GM19395 (cell line): ENCODE data around the gene SYNDIG1L.
"Not testable (repeated sequence)": the region's sequence is repeated elsewhere in the genome, so short reads cannot be mapped to it uniquely, and the experiment has no call there.

ENCODE experiments used
- ATAC-seq: cut with Tn5 transposase; IDR thresholded peaks from one replicate; pipeline ENCODE4 v1.9.1; 2021; ENCODE audit warnings: mild to moderate bottlenecking, moderate library complexity; ENCODE audit not compliant: unreplicated experiment

The SYNDIG1L gene

GRCh38 chr14:74403619-74404417 is 22.2 kb downstream of the SYNDIG1L start:
- ATAC-seq: no peak

GRCh38 chr14:74402401-74403251 is 23.4 kb downstream of the SYNDIG1L start:
- ATAC-seq: no peak

- ATAC-seq: peak; percentile 88
Measured at GRCh38 chr14:74401504-74402241, 24.3 kb downstream of the SYNDIG1L start.

- peak; percentile 3 for ATAC-seq
Measured at GRCh38 chr14:74400919-74401503, 25.0 kb downstream of the SYNDIG1L start.

GRCh38 chr14:74400031-74400685 is 25.9 kb downstream of the SYNDIG1L start:
- ATAC-seq: no peak

- ATAC-seq: no peak
Measured at GRCh38 chr14:74395094-74395493, 30.9 kb downstream of the SYNDIG1L start.

GRCh38 chr14:74394549-74394948 is 31.5 kb downstream of the SYNDIG1L start:
- ATAC-seq: no peak

- ATAC-seq: no peak
Measured at GRCh38 chr14:74392616-74393570, 33.1 kb downstream of the SYNDIG1L start.

- ATAC-seq: no peak
Measured at GRCh38 chr14:74391479-74391878, 34.5 kb downstream of the SYNDIG1L start.

- ATAC-seq: not testable (repeated sequence)
Measured at GRCh38 chr14:74390505-74390904, 35.5 kb downstream of the SYNDIG1L start.

- no peak for ATAC-seq
Measured at GRCh38 chr14:74389980-74390379, 36.0 kb downstream of the SYNDIG1L start.

GRCh38 chr14:74382231-74382630 is 43.8 kb downstream of the SYNDIG1L start:
- no peak for ATAC-seq

- not testable (repeated sequence) for ATAC-seq
Measured at GRCh38 chr14:74381571-74381970, 44.4 kb downstream of the SYNDIG1L start.

- no peak for ATAC-seq
Measured at GRCh38 chr14:74380845-74381244, 45.2 kb downstream of the SYNDIG1L start.

GRCh38 chr14:74380172-74380571 is 45.8 kb downstream of the SYNDIG1L start:
- ATAC-seq: no peak

GRCh38 chr14:74377976-74378690 is 47.9 kb downstream of the SYNDIG1L start:
- ATAC-seq: no peak

GRCh38 chr14:74368441-74368840 is 57.6 kb downstream of the SYNDIG1L start:
- no peak for ATAC-seq

GRCh38 chr14:74368026-74368425 is 58.0 kb downstream of the SYNDIG1L start:
- ATAC-seq: no peak
